Stimulated activated CD4-positive, alpha-beta T cell treated with anti-CD3 and anti-CD28 coated beads, TNF-alpha, amount 100 ng/mL, for 4 hours (primary cell): ENCODE measurements around the gene ZP2.
"Not testable (repeated sequence)": the region's sequence is repeated elsewhere in the genome, so short reads cannot be mapped to it uniquely, and the experiment has no call there.

Experiments used
- DNase-seq, 3 experiments: peaks; one replicate each; pipeline ENCODE4 v3.0.0-alpha.2; 2020; ENCODE audit warnings: low read depth in 3 of 3

The ZP2 gene

DNA sequence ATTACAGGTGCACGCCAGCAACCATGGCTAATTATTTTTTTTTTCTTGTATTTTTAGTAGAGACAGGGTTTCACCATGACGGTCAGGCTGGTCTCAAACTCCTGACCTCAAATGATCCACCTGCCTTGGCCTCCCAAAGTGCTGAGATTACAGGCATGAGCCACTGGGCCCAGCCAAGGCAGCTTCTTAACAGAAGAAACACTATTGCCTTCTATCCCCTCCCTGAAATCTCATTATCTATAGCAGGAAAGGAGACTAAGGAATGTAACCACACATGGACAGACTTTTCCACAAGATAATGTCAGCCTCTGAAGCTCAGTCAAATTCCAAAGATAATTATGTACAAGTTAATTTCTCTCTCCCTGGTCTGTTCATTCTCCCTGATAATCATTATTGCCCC lies 5.7 kb upstream of the ZP2 start:
- DNase-seq, result no peak

GRCh38 chr16:21214086-21214485 lies 2.7 kb upstream of the ZP2 start:
- DNase-seq, result no peak

DNA sequence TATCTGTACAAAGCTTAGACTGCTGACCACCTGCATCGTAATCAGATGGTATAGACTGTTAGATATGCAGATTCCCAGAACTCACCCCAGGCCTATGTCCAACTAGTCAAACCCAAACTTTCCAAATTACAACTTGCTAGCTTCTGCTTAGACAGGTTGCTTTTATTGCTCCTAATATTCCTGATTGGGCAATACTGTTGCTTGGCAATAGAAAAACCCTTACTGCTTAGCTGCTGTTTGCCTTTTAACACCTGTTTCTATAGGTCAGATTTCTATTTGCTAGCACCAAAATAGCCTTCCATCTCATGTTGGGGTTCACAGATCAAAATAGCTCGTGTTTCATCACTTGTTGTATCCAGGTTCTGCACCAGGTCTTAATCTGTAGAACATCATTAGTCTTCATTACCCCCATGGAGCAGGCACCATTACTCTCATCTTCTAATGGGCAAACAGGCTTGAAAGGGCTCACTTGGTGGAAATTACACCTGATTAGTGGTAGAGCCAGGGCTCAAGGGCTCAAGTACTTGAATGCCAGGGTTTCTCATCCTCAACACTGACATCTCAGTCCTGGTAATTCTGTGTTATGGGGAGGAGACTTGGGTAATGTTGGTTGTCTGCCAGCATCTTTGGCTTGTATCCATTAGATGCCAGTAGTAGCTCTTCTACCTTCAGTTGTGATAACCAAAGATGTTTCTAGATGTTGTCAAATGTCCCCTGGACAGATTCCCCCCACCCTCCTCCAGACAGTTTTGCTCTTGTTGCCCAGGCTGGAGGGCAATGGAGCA lies 2.7 kb downstream of the ZP2 start:
- no peak for DNase-seq

- DNase-seq, result no peak
Measured at GRCh38 chr16:21206550-21206949, 4.8 kb downstream of the ZP2 start.

DNA sequence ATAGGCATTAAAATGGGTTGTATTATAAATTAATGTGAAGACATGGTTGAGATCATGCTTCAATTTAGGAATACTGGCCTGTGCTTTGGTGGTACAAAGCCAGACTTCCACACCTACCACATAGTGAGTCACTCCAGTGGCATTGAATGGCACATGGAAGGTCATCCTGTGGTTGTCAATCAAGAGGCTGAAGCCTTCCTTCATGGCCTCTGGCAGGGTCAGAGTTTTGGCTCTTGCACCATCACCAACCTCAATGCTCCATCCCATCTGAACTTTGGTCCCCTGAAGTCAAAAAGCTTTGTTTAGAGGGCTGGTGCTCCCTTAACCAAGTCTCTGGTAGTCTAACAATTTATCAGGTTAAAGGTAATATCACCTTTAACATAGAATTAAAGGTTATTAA lies 6.1 kb downstream of the ZP2 start:
- no peak for DNase-seq

DNA sequence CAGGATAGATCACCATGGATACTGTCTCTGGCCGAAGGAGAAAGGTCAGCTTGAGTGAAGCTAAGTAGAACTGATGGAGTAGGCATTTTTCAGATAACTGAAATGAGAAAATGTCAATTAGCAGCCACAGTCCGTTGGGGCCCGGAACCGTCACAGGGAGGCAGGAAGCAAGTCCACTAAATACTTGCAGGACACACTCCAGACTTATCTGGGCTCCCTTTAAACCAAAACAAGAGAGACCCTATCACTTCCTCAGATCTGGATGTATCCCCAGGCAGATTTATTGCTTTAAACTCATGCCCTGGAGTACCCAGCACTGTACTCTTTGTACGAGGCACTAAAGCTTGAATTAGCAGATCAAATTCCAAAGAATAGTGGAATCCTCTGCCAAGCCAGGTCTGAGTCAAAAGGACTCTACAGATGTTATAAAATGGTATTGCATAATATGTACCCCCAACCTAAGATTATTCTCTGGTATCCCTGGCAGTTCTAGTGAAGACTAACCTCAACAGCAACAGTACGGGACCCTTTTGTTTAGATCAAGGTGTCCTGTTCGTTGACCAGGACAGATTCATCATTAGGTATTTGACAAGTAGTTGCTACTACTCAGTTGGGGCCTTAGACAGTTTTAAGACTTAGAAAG lies 8.1 kb downstream of the ZP2 start:
- no peak for DNase-seq

GRCh38 chr16:21199607-21200218 lies 11.7 kb downstream of the ZP2 start:
- DNase-seq, result no peak

DNA sequence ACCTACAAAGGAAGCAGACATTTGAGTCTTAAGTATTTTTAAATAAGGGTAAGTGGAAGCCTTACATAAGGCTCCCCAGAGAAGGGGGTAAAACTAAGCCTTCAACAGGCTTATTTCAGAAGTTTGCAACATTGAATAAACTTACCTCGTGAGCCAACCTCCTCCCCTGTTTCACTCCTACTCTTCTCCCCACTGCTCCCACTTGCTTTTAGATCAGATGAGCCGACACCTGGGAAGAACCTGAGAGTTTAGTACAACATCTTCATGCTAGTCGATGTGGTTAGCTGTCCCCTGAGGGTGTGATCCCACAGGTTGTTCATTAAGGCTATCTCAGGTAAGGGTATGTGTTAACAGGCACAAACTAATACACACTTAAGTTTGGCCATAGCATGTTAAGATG lies 13.8 kb downstream of the ZP2 start:
- DNase-seq, result no peak

DNA sequence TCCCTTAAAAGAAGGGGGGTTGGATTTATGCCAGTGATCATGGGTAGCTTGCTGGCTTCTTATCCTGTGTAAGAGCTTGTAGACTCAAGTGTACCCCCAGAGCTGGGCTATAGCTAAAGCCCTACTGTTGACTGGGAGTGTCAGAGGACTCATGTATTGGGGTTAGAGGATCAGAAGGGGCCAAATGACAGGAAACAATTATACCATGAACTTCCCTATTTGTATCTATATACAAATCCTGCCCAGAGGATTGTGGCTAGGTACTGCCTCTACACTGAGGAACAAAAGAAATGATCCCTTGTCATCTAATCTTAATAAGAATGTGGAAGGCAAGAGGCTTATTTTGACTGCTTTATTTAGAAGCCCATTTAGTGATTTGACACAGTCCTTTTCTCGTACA lies 14.3 kb downstream of the ZP2 start:
- no peak for DNase-seq

DNA sequence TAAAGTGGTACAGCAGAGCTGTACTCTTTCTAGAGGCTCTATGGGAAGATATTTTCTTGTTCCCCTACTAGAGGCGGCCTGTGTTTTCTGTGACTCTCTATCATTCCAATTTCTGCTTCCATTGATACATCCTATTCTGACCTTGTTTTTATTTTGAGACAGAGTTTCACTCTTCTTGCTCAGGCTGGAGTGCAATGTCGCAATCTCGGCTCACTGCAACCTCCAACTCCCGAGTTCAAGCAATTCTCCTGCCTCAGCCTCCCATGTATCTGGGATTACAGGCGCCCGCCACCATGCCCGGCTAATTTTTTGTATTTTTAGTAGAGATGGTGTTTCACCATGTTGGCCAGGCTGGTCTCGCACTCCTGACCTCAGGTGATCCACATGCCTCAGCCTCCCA lies 16.0 kb downstream of the ZP2 start:
- not testable (repeated sequence) for DNase-seq

GRCh38 chr16:21194771-21195301 lies 16.5 kb downstream of the ZP2 start:
- no peak for DNase-seq

DNA sequence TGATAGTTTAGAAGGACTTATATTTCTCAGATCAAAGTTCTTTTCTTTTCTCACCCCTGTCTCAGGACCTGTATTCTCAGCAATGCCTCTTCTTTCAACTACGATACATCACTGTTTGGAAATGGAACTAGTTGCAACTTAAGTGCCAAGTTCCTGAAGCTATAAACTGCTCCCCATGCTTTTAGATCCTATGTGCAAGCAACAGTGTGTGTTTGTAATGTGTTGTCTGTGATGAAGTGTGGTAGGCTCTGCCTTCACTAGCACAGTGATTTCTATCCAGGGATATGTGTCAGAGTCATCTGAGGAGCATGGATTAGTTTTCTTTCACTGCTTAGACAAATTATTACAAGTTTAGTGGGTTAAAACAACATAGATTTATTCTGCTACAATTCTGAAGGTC lies 18.4 kb downstream of the ZP2 start:
- DNase-seq, result no peak

GRCh38 chr16:21190599-21190998 lies 20.8 kb downstream of the ZP2 start:
- no peak for DNase-seq

DNA sequence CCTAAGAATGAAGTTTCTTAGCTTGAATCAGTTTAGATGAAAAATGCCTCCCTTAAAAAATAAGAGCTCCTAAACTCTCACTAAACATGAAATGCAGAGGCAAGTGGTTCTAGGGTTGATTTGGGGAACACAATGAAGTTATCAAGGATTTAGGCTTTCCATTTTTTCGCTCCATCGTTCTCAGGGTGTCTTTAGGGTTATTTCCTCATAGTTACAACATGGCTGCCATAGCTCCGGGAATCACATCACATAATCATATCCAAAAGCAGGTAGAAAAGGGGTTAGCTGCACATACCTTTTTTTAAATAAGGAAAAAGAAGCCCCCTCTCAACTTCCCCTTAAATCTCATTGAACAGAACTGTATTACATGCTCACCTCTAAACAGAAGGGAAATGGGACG lies 21.4 kb downstream of the ZP2 start:
- no peak for DNase-seq

DNA sequence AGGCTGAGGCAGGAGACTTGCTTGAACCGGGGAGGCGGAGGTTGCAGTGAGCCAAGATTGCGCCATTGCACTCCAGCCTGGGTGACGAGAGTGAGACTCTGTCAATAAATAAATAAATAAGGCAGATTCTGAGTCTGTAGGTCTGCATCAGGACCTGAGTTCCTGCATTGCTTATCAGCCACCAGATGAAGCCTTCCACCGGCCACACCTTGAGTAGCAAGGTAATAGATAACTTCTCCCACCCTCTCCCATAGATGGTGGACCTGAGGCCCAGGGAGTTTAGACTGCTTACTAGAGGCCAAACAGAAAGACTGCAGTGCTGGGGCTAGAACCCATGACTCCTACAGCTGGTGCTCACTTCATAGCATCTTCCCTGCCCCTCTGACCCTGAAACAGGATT lies 22.1 kb downstream of the ZP2 start:
- DNase-seq, result no peak

DNA sequence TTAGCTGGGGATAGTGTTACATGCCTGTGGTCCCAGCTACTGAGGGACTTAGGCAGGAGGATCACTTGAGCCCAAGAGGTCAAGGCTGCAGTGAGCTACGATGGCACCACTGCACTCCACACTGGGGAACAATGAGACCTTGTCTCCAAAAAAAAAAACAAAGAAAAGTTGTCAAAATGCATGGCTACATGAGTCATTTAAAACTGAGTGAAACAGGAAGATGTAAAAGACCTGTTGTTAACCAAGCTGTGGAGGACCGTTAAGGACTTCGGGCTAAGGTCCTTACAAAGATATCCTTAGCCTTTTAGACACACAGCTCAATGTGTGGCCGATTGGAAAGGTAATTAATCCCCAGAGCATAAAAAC lies 25.1 kb downstream of the ZP2 start:
- no peak for DNase-seq

DNA sequence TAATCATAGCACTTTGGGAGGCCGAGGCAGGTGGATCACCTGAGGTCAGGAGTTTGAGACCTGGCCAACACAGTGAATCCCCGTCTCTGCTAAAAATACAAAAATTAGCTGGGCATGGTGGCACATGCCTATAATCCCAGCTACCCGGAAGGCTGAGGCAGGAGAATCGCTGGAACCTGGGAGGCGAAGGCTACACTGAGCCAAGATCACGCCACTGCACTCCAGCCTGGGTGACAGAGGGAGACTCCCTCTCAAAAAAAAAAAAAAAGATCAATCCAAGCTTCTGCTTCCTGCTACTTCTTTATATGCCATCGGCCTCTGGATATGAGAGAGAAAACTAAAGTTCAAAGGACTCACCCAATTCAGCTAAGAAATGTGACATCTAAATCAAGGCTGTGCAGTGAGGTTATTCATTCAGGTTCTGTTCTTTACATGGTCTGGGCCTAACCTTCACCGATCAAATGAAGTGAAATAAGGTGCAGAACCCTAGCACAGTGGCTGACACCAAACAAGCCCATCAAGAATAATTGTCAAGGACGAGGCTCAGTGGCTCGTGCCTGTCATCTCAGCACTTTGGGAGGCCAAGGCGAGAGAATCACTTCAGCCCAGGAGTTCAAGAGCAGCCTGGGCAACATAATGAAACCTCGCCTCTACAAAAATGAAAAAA lies 25.6 kb downstream of the ZP2 start:
- no peak for DNase-seq

- no peak for DNase-seq
Measured at GRCh38 chr16:21184834-21185233, 26.5 kb downstream of the ZP2 start.

DNA sequence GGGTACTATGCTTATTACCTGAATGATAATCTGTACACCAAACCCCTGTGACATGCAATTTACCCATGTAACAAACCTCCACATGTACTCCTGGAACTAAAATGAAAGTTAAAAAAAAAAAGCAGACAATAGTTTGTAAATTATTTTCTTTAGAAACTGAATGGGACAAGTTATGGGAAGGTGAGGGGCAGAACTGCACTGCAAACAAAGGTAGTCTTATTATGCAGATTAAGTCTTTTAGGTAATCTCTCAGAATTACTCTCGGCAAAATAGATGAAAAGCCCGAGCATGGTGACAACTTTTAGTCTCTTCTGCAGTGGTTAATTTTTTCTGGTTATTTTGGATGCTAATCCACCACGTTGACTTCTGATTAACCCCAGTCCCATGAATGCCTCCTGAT lies 27.4 kb downstream of the ZP2 start:
- DNase-seq, result no peak

- DNase-seq, result no peak
Measured at GRCh38 chr16:21179983-21180365, 31.4 kb downstream of the ZP2 start.

- no peak for DNase-seq
Measured at GRCh38 chr16:21179126-21179982, 32.0 kb downstream of the ZP2 start.

DNA sequence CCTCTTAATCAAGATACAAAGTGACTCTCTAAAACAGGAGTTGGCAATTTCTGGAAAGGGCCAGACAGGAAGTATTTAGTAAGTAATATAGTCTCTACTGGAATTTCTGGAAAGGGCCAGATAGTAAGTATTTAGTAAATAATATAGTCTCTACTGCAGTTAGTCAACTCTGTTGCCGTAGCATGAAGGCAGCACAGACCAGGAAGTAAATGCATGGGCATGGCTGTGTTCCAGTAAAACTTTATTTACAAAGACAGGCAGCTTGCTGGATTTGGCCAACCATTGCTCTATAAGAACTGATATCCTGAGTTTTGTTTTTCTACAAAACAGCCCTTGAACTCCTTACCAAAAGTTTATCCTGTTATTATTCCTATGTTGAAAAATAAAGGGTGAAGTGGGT lies 36.0 kb downstream of the ZP2 start:
- no peak for DNase-seq
